ENCODE results near the gene MEGF6.

The MEGF6 gene

GRCh38 chr1:3465935-3466321, 145.4 kb downstream of the MEGF6 start:
- no peak overlapping the region for H3K4me3 ChIP-seq (replicated peaks; ENCODE audit: insufficient read depth, low read length)
- no peak for TF ChIP-seq POLR2AphosphoS5 (IDR thresholded peaks at IDR 0.05; ENCODE audit: low read depth)
- TF ChIP-seq, protein P1, sequence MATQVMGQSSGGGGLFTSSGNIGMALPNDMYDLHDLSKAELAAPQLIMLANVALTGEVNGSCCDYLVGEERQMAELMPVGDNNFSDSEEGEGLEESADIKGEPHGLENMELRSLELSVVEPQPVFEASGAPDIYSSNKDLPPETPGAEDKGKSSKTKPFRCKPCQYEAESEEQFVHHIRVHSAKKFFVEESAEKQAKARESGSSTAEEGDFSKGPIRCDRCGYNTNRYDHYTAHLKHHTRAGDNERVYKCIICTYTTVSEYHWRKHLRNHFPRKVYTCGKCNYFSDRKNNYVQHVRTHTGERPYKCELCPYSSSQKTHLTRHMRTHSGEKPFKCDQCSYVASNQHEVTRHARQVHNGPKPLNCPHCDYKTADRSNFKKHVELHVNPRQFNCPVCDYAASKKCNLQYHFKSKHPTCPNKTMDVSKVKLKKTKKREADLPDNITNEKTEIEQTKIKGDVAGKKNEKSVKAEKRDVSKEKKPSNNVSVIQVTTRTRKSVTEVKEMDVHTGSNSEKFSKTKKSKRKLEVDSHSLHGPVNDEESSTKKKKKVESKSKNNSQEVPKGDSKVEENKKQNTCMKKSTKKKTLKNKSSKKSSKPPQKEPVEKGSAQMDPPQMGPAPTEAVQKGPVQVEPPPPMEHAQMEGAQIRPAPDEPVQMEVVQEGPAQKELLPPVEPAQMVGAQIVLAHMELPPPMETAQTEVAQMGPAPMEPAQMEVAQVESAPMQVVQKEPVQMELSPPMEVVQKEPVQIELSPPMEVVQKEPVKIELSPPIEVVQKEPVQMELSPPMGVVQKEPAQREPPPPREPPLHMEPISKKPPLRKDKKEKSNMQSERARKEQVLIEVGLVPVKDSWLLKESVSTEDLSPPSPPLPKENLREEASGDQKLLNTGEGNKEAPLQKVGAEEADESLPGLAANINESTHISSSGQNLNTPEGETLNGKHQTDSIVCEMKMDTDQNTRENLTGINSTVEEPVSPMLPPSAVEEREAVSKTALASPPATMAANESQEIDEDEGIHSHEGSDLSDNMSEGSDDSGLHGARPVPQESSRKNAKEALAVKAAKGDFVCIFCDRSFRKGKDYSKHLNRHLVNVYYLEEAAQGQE (IDR thresholded peaks at IDR 0.05; ENCODE audit: insufficient replicate concordance, low read depth) = no peak
- no peak for TF ChIP-seq GABPA (IDR thresholded peaks at IDR 0.05; ENCODE audit: low read depth)
- no peak for TF ChIP-seq SPI1 (IDR thresholded peaks at IDR 0.05; ENCODE audit: borderline replicate concordance, low read depth)
- TF ChIP-seq, protein P2, sequence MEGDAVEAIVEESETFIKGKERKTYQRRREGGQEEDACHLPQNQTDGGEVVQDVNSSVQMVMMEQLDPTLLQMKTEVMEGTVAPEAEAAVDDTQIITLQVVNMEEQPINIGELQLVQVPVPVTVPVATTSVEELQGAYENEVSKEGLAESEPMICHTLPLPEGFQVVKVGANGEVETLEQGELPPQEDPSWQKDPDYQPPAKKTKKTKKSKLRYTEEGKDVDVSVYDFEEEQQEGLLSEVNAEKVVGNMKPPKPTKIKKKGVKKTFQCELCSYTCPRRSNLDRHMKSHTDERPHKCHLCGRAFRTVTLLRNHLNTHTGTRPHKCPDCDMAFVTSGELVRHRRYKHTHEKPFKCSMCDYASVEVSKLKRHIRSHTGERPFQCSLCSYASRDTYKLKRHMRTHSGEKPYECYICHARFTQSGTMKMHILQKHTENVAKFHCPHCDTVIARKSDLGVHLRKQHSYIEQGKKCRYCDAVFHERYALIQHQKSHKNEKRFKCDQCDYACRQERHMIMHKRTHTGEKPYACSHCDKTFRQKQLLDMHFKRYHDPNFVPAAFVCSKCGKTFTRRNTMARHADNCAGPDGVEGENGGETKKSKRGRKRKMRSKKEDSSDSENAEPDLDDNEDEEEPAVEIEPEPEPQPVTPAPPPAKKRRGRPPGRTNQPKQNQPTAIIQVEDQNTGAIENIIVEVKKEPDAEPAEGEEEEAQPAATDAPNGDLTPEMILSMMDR (IDR thresholded peaks at IDR 0.05; ENCODE audit: insufficient read depth, low read length) = no peak
- H3K27me3 ChIP-seq (ENCODE audit: insufficient read depth, poor library complexity, severe bottlenecking) = no peaks in the 10 kb centered on the region
- H3K27ac ChIP-seq (replicated peaks) = no peak overlapping the region
- no peak for DNase-seq (ENCODE audit: low read depth in 1 of 2, low spot score in 1 of 2)

GRCh38 chr1:3465091-3465934, 146.0 kb downstream of the MEGF6 start:
- no peak for DNase-seq (ENCODE audit: low read depth in 1 of 2, low spot score in 1 of 2)
- TF ChIP-seq, protein P2 (IDR thresholded peaks at IDR 0.05; ENCODE audit: insufficient read depth, low read length) = no peak
- TF ChIP-seq GABPA (IDR thresholded peaks at IDR 0.05; ENCODE audit: low read depth) (no peak), SPI1 (IDR thresholded peaks at IDR 0.05; ENCODE audit: borderline replicate concordance, low read depth) (no peak), POLR2AphosphoS5 (IDR thresholded peaks at IDR 0.05; ENCODE audit: low read depth) (no peak)
- TF ChIP-seq, protein P1 (IDR thresholded peaks at IDR 0.05; ENCODE audit: insufficient replicate concordance, low read depth) = no peak
- Histone ChIP-seq H3K4me3 (replicated peaks; ENCODE audit: insufficient read depth, low read length) (no peak overlapping the region), H3K27ac (replicated peaks) (no peak overlapping the region), H3K27me3 (ENCODE audit: insufficient read depth, poor library complexity, severe bottlenecking) (no peaks in the 10 kb centered on the region)

DNA sequence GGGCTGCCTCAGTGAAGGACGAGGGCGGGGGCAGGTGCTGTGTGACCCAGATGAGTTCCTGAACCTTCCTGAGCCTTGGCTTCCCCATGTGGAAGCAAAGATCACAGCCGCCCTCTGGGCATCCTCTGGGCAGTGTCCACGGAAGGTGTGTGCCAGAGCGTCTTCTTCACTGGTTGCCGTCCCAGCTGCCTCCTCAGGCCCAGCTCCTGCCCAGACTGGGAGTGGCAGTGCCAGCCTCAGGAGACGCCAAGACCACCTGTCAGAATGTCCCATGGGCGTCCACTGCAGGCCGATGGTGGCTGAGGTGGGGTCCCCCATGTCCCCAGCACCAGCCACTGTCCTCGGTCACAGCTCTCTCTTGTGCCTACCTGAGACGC, 146.7 kb downstream of the MEGF6 start:
- TF ChIP-seq, protein P1 (IDR thresholded peaks at IDR 0.05; ENCODE audit: insufficient replicate concordance, low read depth) = no peak
- TF ChIP-seq SPI1 (IDR thresholded peaks at IDR 0.05; ENCODE audit: borderline replicate concordance, low read depth) = no peak
- TF ChIP-seq, protein P2 (IDR thresholded peaks at IDR 0.05; ENCODE audit: insufficient read depth, low read length) = no peak
- TF ChIP-seq POLR2AphosphoS5 (IDR thresholded peaks at IDR 0.05; ENCODE audit: low read depth) = no peak
- TF ChIP-seq GABPA (IDR thresholded peaks at IDR 0.05; ENCODE audit: low read depth) = no peak
- H3K27me3 ChIP-seq (ENCODE audit: insufficient read depth, poor library complexity, severe bottlenecking) = no peaks in the 10 kb centered on the region
- no peak overlapping the region for H3K4me3 ChIP-seq (replicated peaks; ENCODE audit: insufficient read depth, low read length)
- no peak for DNase-seq (ENCODE audit: low read depth in 1 of 2, low spot score in 1 of 2)
- H3K27ac ChIP-seq (replicated peaks) = no peak overlapping the region
